K562 (cell line): ENCODE results near the gene CLDN7. TPM values are rescaled to one million over a fixed set of nuclear protein-coding genes. Genes with fewer than 3 reads are reported as not detected.

Experiments
- HDAC1 ChIP-seq, 2 experiments: fragments of 450-650 bp; IDR thresholded peaks; 2 replicates each; pipeline ENCODE4 v1.6.1; 2016 to 2017; ENCODE audit warnings: inconsistent platforms in 1 of 2, mild to moderate bottlenecking in 1 of 2, moderate library complexity in 1 of 2
- NRF1 ChIP-seq, 2 experiments: fragments of 450-650 bp; IDR thresholded peaks in 1 of 2; conservative IDR thresholded peaks in 1 of 2; 2 replicates each; pipeline ENCODE4 v1.6.1; 2014; ENCODE audit warnings: mild to moderate bottlenecking in 2 of 2
- SIX5 ChIP-seq, 2 experiments: IDR thresholded peaks; 2 replicates each; pipeline ENCODE4 v1.6.1; 2011; ENCODE audit warnings: low read length in 2 of 2, borderline replicate concordance in 1 of 2, low read depth in 1 of 2, mild to moderate bottlenecking in 1 of 2, moderate library complexity in 1 of 2; ENCODE audit not compliant: insufficient read depth in 1 of 2
- SMAD1 ChIP-seq: fragments of 150-350 bp; IDR thresholded peaks from 2 replicates; pipeline ENCODE4 v1.6.1; 2014; ENCODE audit warnings: low read length, low read depth; ENCODE audit not compliant: partially characterized antibody
- ZBTB7A ChIP-seq: IDR thresholded peaks from 2 replicates; pipeline ENCODE4 v1.6.1; 2011; ENCODE audit warnings: low read depth, mild to moderate bottlenecking, low read length, moderate library complexity, borderline replicate concordance; ENCODE audit not compliant: control insufficient read depth
- ZNF507 ChIP-seq: conservative IDR thresholded peaks from 2 replicates; pipeline ENCODE4 v1.6.1; 2017; ENCODE audit warnings: missing genetic modification characterization, missing compliant biosample characterization
- polyA plus RNA-seq, 8 experiments: library from polyadenylated mRNA; depleted of rRNA in 4 of 8; stranded (reverse) in 5 of 8; unstranded in 3 of 8; fragments of >200 nt; fragmentation: Nextera tagmentation in 2 of 8; fragmentation: Illumina TruSeq in 1 of 8; extraction: Ambion mirVana in 2 of 8; extraction: Trizol in 1 of 8; gene quantifications; 2 replicates each; pipeline versions ENCODE4 v1.2.1 to v1.2.3, GENCODE V29; 2011 to 2014; ENCODE audit warnings: inconsistent platforms in 1 of 8, missing spikeins in 1 of 8
- total RNA-seq, 7 experiments: library from RNA; depleted of rRNA in 6 of 7; stranded (reverse); fragments of >200 nt in 6 of 7; fragmentation: Illumina TruSeq in 2 of 7; extraction: Trizol in 2 of 7; gene quantifications; 2 replicates each; pipeline versions ENCODE4 v1.2.1 to v1.2.3, GENCODE V29; 2011 to 2021; ENCODE audit warnings: low replicate concordance in 1 of 7
- TF ChIP-seq, protein P1 (sequence below): fragments of 200-800 bp; sonication (Bioruptor generic); IDR thresholded peaks from 2 replicates; pipeline ENCODE4 v1.6.1; 2017; ENCODE audit warnings: missing genetic modification characterization, missing compliant biosample characterization
- TF ChIP-seq, protein P2 (sequence below): fragments of 450-650 bp; formaldehyde crosslinking; IDR thresholded peaks from 2 replicates; pipeline ENCODE4 v1.4.0; 2022; ENCODE audit warnings: missing genetic modification characterization

Gene CLDN7
- total and polyA plus RNA-seq, 9 of the 15 experiments (the other 6 are each of a cell fraction or from before 2014, with no cell fraction given) = 2.2 to 14.5 (median 7.6) TPM

DNA sequence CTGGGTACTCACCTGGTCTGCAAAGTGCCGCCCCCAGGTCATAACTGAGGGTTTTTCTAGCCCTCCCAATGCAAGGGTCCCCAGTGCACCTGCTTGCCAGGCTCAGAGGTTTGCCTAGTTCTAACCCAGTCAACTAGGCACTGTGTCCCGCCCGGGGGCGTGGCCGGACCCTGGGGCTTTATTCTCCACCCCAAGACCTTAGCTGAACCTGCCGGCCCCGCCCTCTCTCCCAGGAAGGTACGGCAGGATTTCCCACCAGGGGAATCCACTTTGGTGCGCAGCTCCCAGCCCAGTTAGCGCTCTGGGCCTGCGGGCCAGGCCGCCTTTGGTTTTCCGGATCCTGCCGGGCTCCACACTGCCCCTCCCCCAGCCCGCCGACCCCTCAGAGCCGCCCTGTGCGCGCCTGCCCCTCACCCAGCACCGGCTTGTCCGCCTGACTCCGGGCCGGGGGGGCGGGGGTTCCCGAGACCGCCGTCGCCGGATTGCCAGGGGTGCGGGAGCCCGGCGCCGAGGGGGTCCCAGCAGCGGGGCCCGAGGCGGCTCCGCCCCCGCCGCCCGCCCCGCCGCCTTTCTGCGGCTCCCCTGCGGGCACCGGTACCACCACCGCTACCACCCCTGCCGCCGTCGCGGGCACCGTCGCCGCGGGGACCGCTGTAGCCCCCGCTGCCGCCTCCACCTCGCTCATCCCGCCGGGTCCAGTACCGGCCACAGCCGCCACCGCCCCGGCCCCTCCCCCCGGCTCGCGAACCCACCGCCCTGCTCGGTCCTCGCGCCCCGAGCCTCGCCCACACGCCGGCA is 31.7 kb upstream of the CLDN7 start (continued):
- TF ChIP-seq, protein P1, sequence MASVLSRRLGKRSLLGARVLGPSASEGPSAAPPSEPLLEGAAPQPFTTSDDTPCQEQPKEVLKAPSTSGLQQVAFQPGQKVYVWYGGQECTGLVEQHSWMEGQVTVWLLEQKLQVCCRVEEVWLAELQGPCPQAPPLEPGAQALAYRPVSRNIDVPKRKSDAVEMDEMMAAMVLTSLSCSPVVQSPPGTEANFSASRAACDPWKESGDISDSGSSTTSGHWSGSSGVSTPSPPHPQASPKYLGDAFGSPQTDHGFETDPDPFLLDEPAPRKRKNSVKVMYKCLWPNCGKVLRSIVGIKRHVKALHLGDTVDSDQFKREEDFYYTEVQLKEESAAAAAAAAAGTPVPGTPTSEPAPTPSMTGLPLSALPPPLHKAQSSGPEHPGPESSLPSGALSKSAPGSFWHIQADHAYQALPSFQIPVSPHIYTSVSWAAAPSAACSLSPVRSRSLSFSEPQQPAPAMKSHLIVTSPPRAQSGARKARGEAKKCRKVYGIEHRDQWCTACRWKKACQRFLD (CRISPR knock-in tag) = no peak
- TF ChIP-seq NRF1 (conservative IDR thresholded peaks at IDR 0.05 in 1 of 2, IDR thresholded peaks at IDR 0.05 in 1 of 2) = 0 out of 4 replicates have a peak, but pooled peaks of 1 of the 2 experiments have one; percentile 18
- no peak for TF ChIP-seq HDAC1 (IDR thresholded peaks at IDR 0.05)
- TF ChIP-seq SMAD1 = no peak
- TF ChIP-seq ZNF507 = no peak
- TF ChIP-seq ZBTB7A = peak; percentile 49; the same call in 1 of the 2 replicates
- TF ChIP-seq, protein P2, sequence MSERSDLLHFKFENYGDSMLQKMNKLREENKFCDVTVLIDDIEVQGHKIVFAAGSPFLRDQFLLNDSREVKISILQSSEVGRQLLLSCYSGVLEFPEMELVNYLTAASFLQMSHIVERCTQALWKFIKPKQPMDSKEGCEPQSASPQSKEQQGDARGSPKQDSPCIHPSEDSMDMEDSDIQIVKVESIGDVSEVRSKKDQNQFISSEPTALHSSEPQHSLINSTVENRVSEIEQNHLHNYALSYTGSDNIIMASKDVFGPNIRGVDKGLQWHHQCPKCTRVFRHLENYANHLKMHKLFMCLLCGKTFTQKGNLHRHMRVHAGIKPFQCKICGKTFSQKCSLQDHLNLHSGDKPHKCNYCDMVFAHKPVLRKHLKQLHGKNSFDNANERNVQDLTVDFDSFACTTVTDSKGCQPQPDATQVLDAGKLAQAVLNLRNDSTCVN = no peak
- no peak for TF ChIP-seq SIX5 (IDR thresholded peaks at IDR 0.05; ENCODE audit: borderline replicate concordance in 1 of 2, insufficient read depth in 1 of 2, low read depth in 1 of 2, low read length in 2 of 2)
- TF ChIP-seq, all 486 proteins: peak for 4
